H9 (cell line): ENCODE measurements around the gene HM13. TPM values are rescaled to one million over a fixed set of nuclear protein-coding genes. Genes with fewer than 3 reads are reported as not detected.
A peak's percentile ranks its signal among the peaks of the same experiment; 100 is the strongest.

ENCODE experiments used
- DNase-seq: peaks from one replicate; pipeline ENCODE4 v3.0.0-alpha.2; 2017
- H2AFZ ChIP-seq: one replicate; pipeline ENCODE4 v1.6.1; 2013; ENCODE audit warnings: mild to moderate bottlenecking, low read length, control low read depth, moderate library complexity
- H2AK5ac ChIP-seq: 2 replicates; pipeline ENCODE4 v1.6.1; 2013; ENCODE audit warnings: low read length, control low read depth, mixed read lengths; ENCODE audit not compliant: insufficient read length
- H2BK120ac ChIP-seq: one replicate; pipeline ENCODE4 v1.6.1; 2013; ENCODE audit warnings: low read depth, mild to moderate bottlenecking, low read length, control low read depth, inconsistent platforms; ENCODE audit not compliant: poor library complexity, severe bottlenecking
- H2BK12ac ChIP-seq: 2 replicates; pipeline ENCODE4 v1.6.1; 2013; ENCODE audit warnings: low read length, control low read depth, mixed read lengths, low read depth; ENCODE audit not compliant: insufficient read length
- H2BK15ac ChIP-seq: 2 replicates; pipeline ENCODE4 v1.6.1; 2013; ENCODE audit warnings: low read depth, low read length, control low read depth
- H2BK20ac ChIP-seq: one replicate; pipeline ENCODE4 v1.6.1; 2013; ENCODE audit warnings: low read depth, mild to moderate bottlenecking, low read length, control low read depth, inconsistent platforms; ENCODE audit not compliant: poor library complexity, severe bottlenecking
- H2BK5ac ChIP-seq: 2 replicates; pipeline ENCODE4 v1.6.1; 2013; ENCODE audit warnings: low read length, control low read depth, mixed read lengths; ENCODE audit not compliant: insufficient read length
- H3K14ac ChIP-seq: 2 replicates; pipeline ENCODE4 v1.6.1; 2013; ENCODE audit warnings: low read length, control low read depth; ENCODE audit not compliant: insufficient read depth
- H3K18ac ChIP-seq: 2 replicates; pipeline ENCODE4 v1.6.1; 2013; ENCODE audit warnings: low read depth, mild to moderate bottlenecking, mixed read lengths, low read length, control low read depth; ENCODE audit not compliant: insufficient read length
- H3K23ac ChIP-seq: 2 replicates; pipeline ENCODE4 v1.6.1; 2013; ENCODE audit warnings: low read length, control low read depth, mixed read lengths, low read depth; ENCODE audit not compliant: insufficient read length
- H3K23me2 ChIP-seq: 2 replicates; pipeline ENCODE4 v1.6.1; 2013; ENCODE audit warnings: low read depth, mild to moderate bottlenecking, mixed read lengths, low read length, control low read depth; ENCODE audit not compliant: insufficient read length, poor library complexity, severe bottlenecking
- H3K27ac ChIP-seq: 2 replicates; pipeline ENCODE4 v1.5.1; 2013; ENCODE audit warnings: low read length, control low read depth, mixed read lengths, low read depth; ENCODE audit not compliant: insufficient read length
- H3K27me3 ChIP-seq: 2 replicates; pipeline ENCODE4 v1.6.1; 2013; ENCODE audit warnings: low read length, control low read depth, inconsistent platforms; ENCODE audit not compliant: insufficient read depth
- H3K4ac ChIP-seq: 2 replicates; pipeline ENCODE4 v1.6.1; 2013; ENCODE audit warnings: low read depth, mild to moderate bottlenecking, control low read depth, inconsistent platforms, low read length, moderate library complexity
- H3K4me1 ChIP-seq: 2 replicates; pipeline ENCODE4 v1.6.1; 2013; ENCODE audit warnings: low read length, control low read depth, inconsistent platforms; ENCODE audit not compliant: insufficient read depth
- H3K4me2 ChIP-seq: 2 replicates; pipeline ENCODE4 v1.6.1; 2013; ENCODE audit warnings: low read length, control low read depth, mixed read lengths; ENCODE audit not compliant: insufficient read length, insufficient read depth
- H3K56ac ChIP-seq: 2 replicates; pipeline ENCODE4 v1.6.1; 2013; ENCODE audit warnings: low read depth, mild to moderate bottlenecking, mixed read lengths, low read length, control low read depth; ENCODE audit not compliant: insufficient read length
- H3K79me1 ChIP-seq: 2 replicates; pipeline ENCODE4 v1.6.1; 2013; ENCODE audit warnings: low read depth, mild to moderate bottlenecking, moderate library complexity, low read length, control low read depth, inconsistent platforms; ENCODE audit not compliant: insufficient read depth, poor library complexity, severe bottlenecking
- H3K79me2 ChIP-seq: 2 replicates; pipeline ENCODE4 v1.6.1; 2013; ENCODE audit warnings: low read length, control low read depth, inconsistent platforms; ENCODE audit not compliant: insufficient read depth
- H3K9ac ChIP-seq: 2 replicates; pipeline ENCODE4 v1.6.1; 2013; ENCODE audit warnings: low read length, control low read depth, mixed read lengths; ENCODE audit not compliant: insufficient read length; ENCODE audit errors: extremely low read depth
- H3K9me3 ChIP-seq: one replicate; pipeline ENCODE4 v1.6.1; 2013; ENCODE audit warnings: low read depth, low read length, inconsistent platforms; ENCODE audit not compliant: control insufficient read depth
- H3T11ph ChIP-seq: one replicate; pipeline ENCODE4 v1.6.1; 2013; ENCODE audit warnings: mild to moderate bottlenecking, low read length, control low read depth, inconsistent platforms
- H4K20me1 ChIP-seq: one replicate; pipeline ENCODE4 v1.6.1; 2013; ENCODE audit not compliant: control insufficient read depth, insufficient read length, insufficient read depth
- H4K5ac ChIP-seq: 2 replicates; pipeline ENCODE4 v1.6.1; 2013; ENCODE audit warnings: low read depth, mild to moderate bottlenecking, mixed read lengths, low read length, control low read depth; ENCODE audit not compliant: insufficient read length
- H4K8ac ChIP-seq: replicated peaks from 2 replicates; pipeline ENCODE4 v1.6.1; 2013; ENCODE audit warnings: low read length, control low read depth, mixed read lengths, low read depth; ENCODE audit not compliant: insufficient read length
- H4K91ac ChIP-seq: 2 replicates; pipeline ENCODE4 v1.6.1; 2013; ENCODE audit warnings: low read depth, mild to moderate bottlenecking, moderate library complexity, mixed read lengths, low read length, control low read depth; ENCODE audit not compliant: insufficient read length
- H3K27ac Mint-ChIP-seq, 3 experiments: 2 replicates in 2 of 3; 3 replicates in 1 of 3; pipeline ENCODE4 v1.8.0; 2020 to 2021; ENCODE audit warnings: mixed read lengths in 3 of 3, mild to moderate bottlenecking in 1 of 3, moderate library complexity in 1 of 3
- H3K27me3 Mint-ChIP-seq: 2 replicates; pipeline ENCODE4 v1.8.0; 2021; ENCODE audit warnings: low read depth, mild to moderate bottlenecking, moderate library complexity, mixed read lengths
- H3K36me3 Mint-ChIP-seq, 3 experiments: 2 replicates in 2 of 3; 3 replicates in 1 of 3; pipeline ENCODE4 v1.8.0; 2020 to 2021; ENCODE audit warnings: low read depth in 3 of 3, mixed read lengths in 3 of 3; ENCODE audit not compliant: insufficient read depth in 1 of 3
- H3K4me1 Mint-ChIP-seq, 2 experiments: 2 replicates each; pipeline ENCODE4 v1.8.0; 2020; ENCODE audit warnings: mixed read lengths in 2 of 2
- H3K4me3 Mint-ChIP-seq, 2 experiments: 2 replicates in 1 of 2; 3 replicates in 1 of 2; pipeline ENCODE4 v1.8.0; 2020 to 2021; ENCODE audit warnings: mild to moderate bottlenecking in 2 of 2, mixed read lengths in 2 of 2, moderate library complexity in 1 of 2
- H3K9me3 Mint-ChIP-seq, 2 experiments: 2 replicates in 1 of 2; 3 replicates in 1 of 2; pipeline ENCODE4 v1.8.0; 2020; ENCODE audit warnings: mild to moderate bottlenecking in 2 of 2, mixed read lengths in 2 of 2, moderate library complexity in 1 of 2
- WGBS: extraction: QIAGEN DNeasy Blood & Tissue Kit; methylation state at CpG from one replicate; pipeline ENCODE4 v1.1.7; 2013; ENCODE audit warnings: missing lambda C conversion rate, low lambda C conversion rate, mixed read lengths; ENCODE audit not compliant: insufficient read length; ENCODE audit errors: extremely low coverage; 5-methylcytosine and 5-hydroxymethylcytosine counted together
- total RNA-seq: library from RNA; stranded (reverse); gene quantifications from 2 replicates; pipeline ENCODE4 v1.2.1, GENCODE V29; 2021
- TF ChIP-seq, protein P1 (sequence below): fragments of 200-600 bp; sonication (generic); conservative IDR thresholded peaks from 3 replicates; pipeline ENCODE4 v1.8.0; 2021; ENCODE audit warnings: antibody characterized with exemption, mild to moderate bottlenecking

Gene HM13
- total RNA-seq, 1 experiment from 2014 or later, result 169 TPM

DNA sequence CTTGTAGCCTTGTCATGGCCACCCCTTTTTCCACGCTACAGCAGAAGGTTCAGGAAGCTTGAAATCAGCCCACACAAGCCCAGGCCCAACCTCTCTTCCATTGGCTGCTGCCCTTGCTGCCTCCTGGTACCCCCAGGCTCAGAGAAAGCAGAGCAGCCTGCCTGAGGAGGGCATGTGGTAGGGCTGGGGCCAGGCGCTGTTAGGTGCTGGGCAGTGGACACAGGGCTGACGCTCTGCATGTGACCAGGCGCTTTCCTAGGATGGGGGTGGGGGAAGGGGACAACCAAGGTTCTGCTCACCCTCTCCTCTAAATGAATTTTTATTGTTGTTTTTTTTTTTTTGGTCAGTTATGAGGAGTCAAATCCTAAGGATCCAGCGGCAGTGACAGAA is 54.5 kb downstream of the HM13 start:
- Histone ChIP-seq H4K20me1 (no peaks in the 10 kb centered on the region), H2BK15ac (no peak overlapping the region), H3K27me3 (no peaks in the 10 kb centered on the region), H3K18ac (no peak overlapping the region), H2BK20ac (no peak overlapping the region), H3K23me2 (peaks cover 6% of the 10 kb centered on the region), H2AFZ (no peak overlapping the region), H3K4me1 (no peaks in the 10 kb centered on the region; the same call in 1 of the 2 replicates), H2AK5ac (no peak overlapping the region), H2BK120ac (no peak overlapping the region), H3K4ac (no peak overlapping the region), H3K56ac (no peak overlapping the region), H3K14ac (no peak overlapping the region), H3K9ac (no peak overlapping the region), H2BK5ac (no peak overlapping the region), H3K27ac (no peak overlapping the region), H3K79me1 (no peaks in the 10 kb centered on the region), H3T11ph (no peak overlapping the region), H3K79me2 (no peaks in the 10 kb centered on the region), H3K23ac (no peak overlapping the region), H4K5ac (no peak overlapping the region), H2BK12ac (no peak overlapping the region), H4K8ac (no peak overlapping the region), H3K9me3 (no peaks in the 10 kb centered on the region), H3K4me2 (no peak overlapping the region), H4K91ac (no peak overlapping the region)
- Mint-ChIP-seq H3K9me3 (no peaks in the 10 kb centered on the region), H3K27ac (peak overlapping the region; percentile 46 to 94 (median 84); a peak in 5 of 7 replicates), H3K4me1 (peaks cover 46 to 59% of the 10 kb centered on the region in 2 experiments), H3K36me3 (peaks cover 8 to 53% (median 13%) of the 10 kb centered on the region in 3 experiments; a peak in 6 of 7 replicates), H3K27me3 (no peaks in the 10 kb centered on the region; the same call in 1 of the 2 replicates), H3K4me3 (no peak overlapping the region)
- TF ChIP-seq, protein P1, sequence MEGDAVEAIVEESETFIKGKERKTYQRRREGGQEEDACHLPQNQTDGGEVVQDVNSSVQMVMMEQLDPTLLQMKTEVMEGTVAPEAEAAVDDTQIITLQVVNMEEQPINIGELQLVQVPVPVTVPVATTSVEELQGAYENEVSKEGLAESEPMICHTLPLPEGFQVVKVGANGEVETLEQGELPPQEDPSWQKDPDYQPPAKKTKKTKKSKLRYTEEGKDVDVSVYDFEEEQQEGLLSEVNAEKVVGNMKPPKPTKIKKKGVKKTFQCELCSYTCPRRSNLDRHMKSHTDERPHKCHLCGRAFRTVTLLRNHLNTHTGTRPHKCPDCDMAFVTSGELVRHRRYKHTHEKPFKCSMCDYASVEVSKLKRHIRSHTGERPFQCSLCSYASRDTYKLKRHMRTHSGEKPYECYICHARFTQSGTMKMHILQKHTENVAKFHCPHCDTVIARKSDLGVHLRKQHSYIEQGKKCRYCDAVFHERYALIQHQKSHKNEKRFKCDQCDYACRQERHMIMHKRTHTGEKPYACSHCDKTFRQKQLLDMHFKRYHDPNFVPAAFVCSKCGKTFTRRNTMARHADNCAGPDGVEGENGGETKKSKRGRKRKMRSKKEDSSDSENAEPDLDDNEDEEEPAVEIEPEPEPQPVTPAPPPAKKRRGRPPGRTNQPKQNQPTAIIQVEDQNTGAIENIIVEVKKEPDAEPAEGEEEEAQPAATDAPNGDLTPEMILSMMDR, result no peak
- WGBS, result no CpG with 5 or more reads among the region's 5 CpGs
- no peak for DNase-seq
